Ascending aorta (tissue), 2 donors: ENCODE measurements around the gene GPC6. TPM values are rescaled to one million over a fixed set of nuclear protein-coding genes. Genes with fewer than 3 reads are reported as not detected.
"Not testable (repeated sequence)": the region's sequence is repeated elsewhere in the genome, so short reads cannot be mapped to it uniquely, and the experiment has no call there.

Experiments
- DNase-seq, 2 donors: peaks; one replicate each; pipeline ENCODE4 v3.0.0-alpha.2; 2019; ENCODE audit warnings: low spot score in 2 of 2
- H3K27ac ChIP-seq, 2 donors: fragments of 200-600 bp; sonication (generic); one replicate each; pipeline ENCODE4 v1.5.1; 2016 to 2017; ENCODE audit warnings: mild to moderate bottlenecking in 1 of 2
- H3K27me3 ChIP-seq: fragments of 200-600 bp; sonication (generic); one replicate; pipeline ENCODE4 v1.5.1; 2017
- H3K36me3 ChIP-seq, 2 donors: fragments of 200-600 bp; sonication (generic); one replicate each; pipeline ENCODE4 v1.5.1; 2016
- H3K4me1 ChIP-seq, 2 donors: fragments of 200-600 bp; sonication (generic); one replicate each; pipeline ENCODE4 v1.5.1; 2016 to 2017; ENCODE audit warnings: mild to moderate bottlenecking in 1 of 2
- H3K4me3 ChIP-seq, 2 donors: fragments of 200-600 bp; sonication (generic); one replicate each; pipeline ENCODE4 v1.5.1; 2016 to 2017; ENCODE audit warnings: mild to moderate bottlenecking in 1 of 2
- H3K9me3 ChIP-seq, 2 donors: fragments of 200-600 bp; sonication (generic); one replicate each; pipeline ENCODE4 v1.5.1; 2016
- intact Hi-C: fragments of 100-400 bp; cut with DNase I; formaldehyde crosslinking; loops from one replicate; pipeline ENCODE4 v1.15.1; 2023
- total RNA-seq: library from RNA; depleted of rRNA; stranded (reverse); fragments of >200 nt; gene quantifications from one replicate; pipeline ENCODE4 v1.1.0, GENCODE V29; 2016
- TF ChIP-seq, protein P1 (sequence below), 3 experiments: fragments of 200-600 bp in 2 of 3; fragments of 450-650 bp in 1 of 3; sonication (generic) in 2 of 3; IDR thresholded peaks; one replicate each; pipeline ENCODE4 v1.5.1; 2016 to 2019; ENCODE audit warnings: antibody characterized with exemption in 3 of 3, mild to moderate bottlenecking in 1 of 3, moderate library complexity in 1 of 3

The GPC6 gene
- total RNA-seq, 1 donor from 2014 or later: 23.2 TPM

DNA sequence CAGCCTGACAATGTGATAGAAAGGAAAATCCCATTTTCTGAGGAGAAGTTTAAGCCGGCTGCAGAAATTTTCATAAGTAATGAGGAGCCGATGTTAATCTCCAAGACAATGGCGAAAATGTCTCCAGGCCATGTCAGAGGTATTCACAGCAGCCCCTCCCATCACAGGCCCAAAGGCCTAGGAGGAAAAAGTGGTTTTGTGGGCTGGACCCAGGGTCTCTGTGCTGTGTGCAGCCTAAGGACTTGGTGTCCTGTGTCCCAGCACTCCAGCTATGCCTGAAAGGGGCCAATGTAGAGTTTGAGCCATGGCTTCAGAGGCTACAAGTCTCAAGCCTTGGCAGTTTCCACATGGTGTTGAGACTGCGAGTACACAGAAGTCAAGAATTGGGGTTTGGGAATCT, 32.9 kb upstream of the GPC6 start:
- H3K27ac ChIP-seq: no peak overlapping the region
- TF ChIP-seq, protein P1, sequence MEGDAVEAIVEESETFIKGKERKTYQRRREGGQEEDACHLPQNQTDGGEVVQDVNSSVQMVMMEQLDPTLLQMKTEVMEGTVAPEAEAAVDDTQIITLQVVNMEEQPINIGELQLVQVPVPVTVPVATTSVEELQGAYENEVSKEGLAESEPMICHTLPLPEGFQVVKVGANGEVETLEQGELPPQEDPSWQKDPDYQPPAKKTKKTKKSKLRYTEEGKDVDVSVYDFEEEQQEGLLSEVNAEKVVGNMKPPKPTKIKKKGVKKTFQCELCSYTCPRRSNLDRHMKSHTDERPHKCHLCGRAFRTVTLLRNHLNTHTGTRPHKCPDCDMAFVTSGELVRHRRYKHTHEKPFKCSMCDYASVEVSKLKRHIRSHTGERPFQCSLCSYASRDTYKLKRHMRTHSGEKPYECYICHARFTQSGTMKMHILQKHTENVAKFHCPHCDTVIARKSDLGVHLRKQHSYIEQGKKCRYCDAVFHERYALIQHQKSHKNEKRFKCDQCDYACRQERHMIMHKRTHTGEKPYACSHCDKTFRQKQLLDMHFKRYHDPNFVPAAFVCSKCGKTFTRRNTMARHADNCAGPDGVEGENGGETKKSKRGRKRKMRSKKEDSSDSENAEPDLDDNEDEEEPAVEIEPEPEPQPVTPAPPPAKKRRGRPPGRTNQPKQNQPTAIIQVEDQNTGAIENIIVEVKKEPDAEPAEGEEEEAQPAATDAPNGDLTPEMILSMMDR (IDR thresholded peaks at IDR 0.05): no peak
- intact Hi-C loops: no loop called here
- H3K36me3 ChIP-seq: no peaks in the 10 kb centered on the region
- no peaks in the 10 kb centered on the region for H3K4me1 ChIP-seq
- H3K27me3 ChIP-seq: no peaks in the 10 kb centered on the region
- H3K4me3 ChIP-seq: no peak overlapping the region
- DNase-seq: no peak
- no peaks in the 10 kb centered on the region for H3K9me3 ChIP-seq

DNA sequence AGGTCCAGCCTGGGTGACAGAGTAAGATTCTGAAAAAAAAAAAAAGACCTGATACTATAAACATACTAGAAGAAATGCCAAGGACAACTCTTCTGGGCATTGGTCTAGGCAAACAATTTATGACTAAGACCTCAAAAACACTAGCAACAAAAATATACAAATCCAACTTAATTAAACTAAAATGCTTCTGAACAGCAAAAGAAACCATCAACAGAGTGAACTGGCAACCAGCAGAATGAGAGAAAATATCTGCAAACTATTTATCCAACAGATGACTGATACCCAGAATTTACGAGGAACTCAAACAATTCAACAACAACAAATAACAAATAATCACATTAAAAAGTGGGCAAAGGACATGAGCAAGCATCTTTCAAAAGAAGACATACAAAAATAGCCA, 26.8 kb upstream of the GPC6 start:
- Histone ChIP-seq H3K9me3 (no peaks in the 10 kb centered on the region), H3K36me3 (no peaks in the 10 kb centered on the region), H3K4me3 (no peak overlapping the region), H3K27ac (no peak overlapping the region), H3K4me1 (no peaks in the 10 kb centered on the region), H3K27me3 (no peaks in the 10 kb centered on the region)
- no peak for DNase-seq
- intact Hi-C loops: no loop called here
- TF ChIP-seq, protein P1 (IDR thresholded peaks at IDR 0.05): no peak

DNA sequence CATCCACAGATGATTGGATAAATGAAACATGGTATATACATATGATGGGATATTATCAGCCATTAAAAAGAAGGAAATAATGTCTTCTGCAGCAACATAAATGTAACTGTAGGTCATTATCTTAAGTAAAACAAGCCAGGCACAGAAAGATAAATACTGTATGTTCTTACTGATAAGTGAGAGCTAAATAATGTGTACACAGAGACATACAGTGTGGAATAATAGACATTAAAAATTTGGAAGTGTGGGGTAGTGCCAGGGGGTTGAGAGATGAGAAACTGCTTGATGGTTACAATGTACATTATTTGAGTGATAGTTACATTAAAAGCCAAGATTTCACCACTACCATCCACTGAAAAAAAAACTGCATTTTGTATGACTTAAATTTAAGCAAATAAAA, 26.0 kb upstream of the GPC6 start:
- H3K9me3 ChIP-seq: no peaks in the 10 kb centered on the region
- no peak for DNase-seq
- no peaks in the 10 kb centered on the region for H3K36me3 ChIP-seq
- H3K4me3 ChIP-seq: no peak overlapping the region
- H3K4me1 ChIP-seq: no peaks in the 10 kb centered on the region
- no peak overlapping the region for H3K27ac ChIP-seq
- intact Hi-C loops: no loop called here
- no peaks in the 10 kb centered on the region for H3K27me3 ChIP-seq
- TF ChIP-seq, protein P1 (IDR thresholded peaks at IDR 0.05): no peak

DNA sequence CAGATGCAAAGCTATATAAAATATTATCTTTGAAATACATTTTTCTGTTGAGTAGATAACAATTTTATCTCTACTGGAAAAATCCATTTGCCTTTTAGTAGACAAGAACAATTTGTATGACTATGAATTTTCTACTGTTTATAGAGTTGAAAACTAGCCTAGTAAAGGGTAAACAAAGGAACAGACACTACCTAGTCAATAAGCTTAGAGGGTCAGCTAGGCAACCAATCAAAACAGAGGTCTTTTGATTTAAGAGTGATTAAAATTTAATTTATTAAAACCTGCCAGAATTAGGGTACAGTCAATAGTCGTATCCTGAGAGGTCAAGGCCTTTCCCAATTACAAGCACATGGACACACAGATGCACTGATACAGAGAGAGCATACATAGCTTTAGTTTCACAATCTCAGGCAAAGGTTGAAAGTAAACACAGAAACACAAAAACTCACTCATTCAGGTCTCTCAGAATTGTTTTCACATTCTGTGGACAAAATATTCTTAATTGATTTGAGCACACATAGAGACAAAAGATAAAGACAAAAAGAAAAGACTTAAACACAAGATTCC, 24.5 kb upstream of the GPC6 start:
- TF ChIP-seq, protein P1 (IDR thresholded peaks at IDR 0.05): no peak
- Histone ChIP-seq H3K27me3 (no peaks in the 10 kb centered on the region), H3K4me3 (no peak overlapping the region), H3K36me3 (no peaks in the 10 kb centered on the region), H3K9me3 (no peaks in the 10 kb centered on the region), H3K27ac (no peak overlapping the region), H3K4me1 (no peaks in the 10 kb centered on the region)
- DNase-seq: no peak
- intact Hi-C loops: no loop called here

DNA sequence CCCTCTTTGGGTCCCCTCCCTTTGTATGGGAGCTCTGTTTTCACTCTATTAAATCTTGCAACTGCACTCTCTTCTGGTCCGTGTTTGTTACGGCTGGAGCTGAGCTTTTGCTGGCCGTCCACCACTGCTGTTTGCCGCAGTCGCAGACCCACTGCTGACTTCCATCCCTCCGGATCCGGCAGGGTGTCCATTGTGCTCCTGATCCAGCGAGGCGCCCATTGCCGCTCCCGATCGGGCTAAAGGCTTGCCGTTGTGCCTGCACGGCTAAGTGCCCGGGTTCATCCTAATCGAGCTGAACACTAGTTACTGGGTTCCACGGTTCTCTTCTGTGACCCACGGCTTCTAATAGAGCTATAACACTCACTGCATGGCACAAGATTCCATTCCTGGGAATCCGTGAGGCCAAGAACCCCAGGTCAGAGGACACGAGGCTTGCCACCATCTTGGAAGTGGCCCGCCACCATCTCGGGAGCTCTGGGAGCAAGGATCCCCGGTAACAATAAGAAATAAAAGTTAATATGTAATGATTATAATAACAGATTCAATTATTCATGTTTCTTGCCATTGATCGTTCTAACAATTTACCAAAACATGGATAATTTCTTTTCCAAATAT, 19.7 kb upstream of the GPC6 start:
- H3K9me3 ChIP-seq, H3K27ac ChIP-seq, intact Hi-C loops, DNase-seq, H3K4me3 ChIP-seq, H3K4me1 ChIP-seq, H3K36me3 ChIP-seq, H3K27me3 ChIP-seq: not testable (repeated sequence)

DNA sequence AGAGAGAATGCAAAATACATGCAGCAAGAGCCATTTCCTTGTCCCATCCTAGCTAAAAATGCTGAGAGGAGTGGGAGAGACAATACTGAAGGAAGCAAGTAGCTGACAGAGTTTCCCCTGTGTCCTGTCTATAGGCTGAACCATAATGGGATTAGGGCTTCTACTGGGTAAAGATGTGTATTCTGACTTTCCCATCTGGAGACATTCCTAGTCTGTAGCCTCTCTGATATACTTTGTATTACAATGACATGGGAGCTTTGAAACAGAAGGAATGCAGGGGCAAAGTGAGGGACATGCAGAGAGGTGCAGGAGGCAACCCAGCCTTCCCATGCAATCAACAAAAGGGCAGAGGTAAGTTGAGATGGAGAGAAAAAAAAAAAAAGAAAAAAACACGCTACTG, 10.5 kb upstream of the GPC6 start:
- intact Hi-C loops: no loop called here
- TF ChIP-seq, protein P1 (IDR thresholded peaks at IDR 0.05): no peak
- Histone ChIP-seq H3K27me3 (no peaks in the 10 kb centered on the region), H3K4me3 (no peak overlapping the region), H3K9me3 (no peaks in the 10 kb centered on the region), H3K4me1 (no peaks in the 10 kb centered on the region), H3K36me3 (no peaks in the 10 kb centered on the region), H3K27ac (no peak overlapping the region)
- DNase-seq: no peak
